GM19438 (cell line): ENCODE measurements around the gene PTDSS2.
A peak's percentile ranks its signal among the peaks of the same experiment; 100 is the strongest.

Experiments
- ATAC-seq: cut with Tn5 transposase; IDR thresholded peaks from one replicate; pipeline ENCODE4 v1.9.1; 2021; ENCODE audit warnings: low read depth; ENCODE audit not compliant: unreplicated experiment

Gene PTDSS2

GRCh38 chr11:521177-521688 lies 71.2 kb downstream of the PTDSS2 start:
- no peak for ATAC-seq

- no peak for ATAC-seq
These were observed 76.1 kb downstream of the PTDSS2 start for GRCh38 chr11:526192-526591.

DNA sequence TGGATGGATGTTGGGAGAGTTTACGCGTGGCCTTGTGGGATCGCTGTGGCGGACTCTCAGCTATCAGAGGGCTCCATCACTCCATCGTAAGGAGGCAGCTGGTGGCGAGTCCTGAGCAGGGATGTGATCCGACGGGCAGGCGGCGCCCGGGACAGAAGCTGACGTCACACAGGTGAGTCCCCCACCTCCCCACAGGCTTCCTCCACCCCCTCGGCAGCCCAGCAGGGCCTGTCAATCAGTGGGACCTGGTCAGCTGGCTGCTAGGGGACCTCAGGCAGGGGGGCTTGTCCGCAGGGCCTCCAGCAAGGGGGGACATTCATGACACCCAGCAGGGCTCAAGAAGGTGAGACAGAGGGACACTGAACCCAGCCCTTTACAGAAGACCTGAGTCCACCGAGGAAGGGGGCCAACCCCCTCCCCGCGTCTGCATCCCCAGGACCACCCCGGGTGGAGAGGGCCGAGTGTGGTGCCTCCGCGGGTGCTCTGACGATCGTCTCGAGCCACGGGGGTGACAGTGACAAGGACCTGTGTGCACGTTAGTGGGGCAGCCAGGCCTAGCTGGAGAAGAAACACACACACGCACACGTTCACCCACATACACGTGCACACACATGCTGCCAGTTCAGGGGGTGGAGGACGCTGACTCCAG lies 78.2 kb downstream of the PTDSS2 start:
- no peak for ATAC-seq

GRCh38 chr11:528815-529727 lies 79.0 kb downstream of the PTDSS2 start:
- no peak for ATAC-seq

DNA sequence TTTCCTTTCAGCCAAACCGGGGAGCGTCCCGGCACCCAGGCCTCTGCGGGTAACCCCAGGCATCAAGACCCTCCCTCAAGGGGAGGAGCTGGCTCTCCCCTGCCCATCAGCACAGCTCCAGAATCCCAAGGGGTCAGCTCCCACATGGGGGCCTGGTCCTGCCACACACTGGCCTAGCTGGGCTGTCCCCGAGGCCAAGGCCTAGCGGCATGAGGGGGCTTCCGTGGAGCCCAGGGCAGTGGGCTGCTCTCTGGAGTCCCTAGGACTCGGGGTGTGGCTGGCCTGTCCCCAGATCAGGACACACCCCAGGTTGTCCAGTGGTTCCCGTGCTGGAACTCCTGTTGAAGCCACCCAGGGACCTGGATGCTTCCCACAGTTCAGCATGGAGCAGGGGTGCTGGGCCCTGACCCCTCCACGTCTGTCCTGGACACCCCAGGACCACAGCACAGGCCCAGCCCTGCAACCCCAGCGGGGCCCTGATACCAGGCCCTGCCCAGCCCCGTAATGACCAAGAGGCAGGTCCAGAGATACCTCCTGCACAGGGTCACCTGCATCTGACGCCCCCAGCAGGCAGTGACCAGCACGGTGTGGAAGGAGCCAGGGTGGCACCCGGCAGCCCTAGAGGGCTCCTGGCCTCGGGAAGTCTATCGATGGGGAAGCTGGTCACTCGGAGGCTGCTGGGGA lies 79.8 kb downstream of the PTDSS2 start:
- ATAC-seq = no peak

- ATAC-seq = no peak
These were observed 81.1 kb downstream of the PTDSS2 start for GRCh38 chr11:530960-531831.

DNA sequence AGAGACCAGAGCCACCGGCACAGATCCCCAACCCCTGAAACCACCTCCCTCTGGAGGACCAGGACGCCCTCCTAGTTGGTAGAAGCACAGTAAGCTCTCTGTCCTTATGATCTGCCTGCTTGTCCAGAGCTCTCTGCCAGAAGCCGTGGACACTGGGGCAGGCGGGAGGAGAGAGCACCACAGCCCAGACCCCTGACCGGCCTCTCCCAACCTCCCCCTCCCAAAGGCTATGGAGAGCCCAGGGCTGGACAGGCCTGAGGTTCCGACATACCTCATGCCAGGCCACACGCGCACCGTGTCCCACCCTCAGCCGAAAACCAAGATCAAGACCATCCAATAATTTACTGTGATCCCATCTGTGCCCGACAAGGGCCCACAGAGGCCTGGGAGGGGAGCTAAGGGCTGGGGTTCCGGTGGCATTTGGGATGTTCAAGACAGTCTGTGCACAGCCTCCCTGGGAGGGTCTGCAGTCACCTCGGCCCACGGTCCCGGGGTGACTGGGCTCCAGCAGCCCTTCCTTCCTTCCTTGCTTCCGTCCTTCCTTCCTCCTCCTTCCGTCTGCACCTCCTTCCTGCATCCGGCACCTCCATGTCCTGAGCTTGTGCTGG lies 81.9 kb downstream of the PTDSS2 start:
- no peak for ATAC-seq

- no peak for ATAC-seq
These were observed 82.5 kb downstream of the PTDSS2 start for GRCh38 chr11:532527-532985.

DNA sequence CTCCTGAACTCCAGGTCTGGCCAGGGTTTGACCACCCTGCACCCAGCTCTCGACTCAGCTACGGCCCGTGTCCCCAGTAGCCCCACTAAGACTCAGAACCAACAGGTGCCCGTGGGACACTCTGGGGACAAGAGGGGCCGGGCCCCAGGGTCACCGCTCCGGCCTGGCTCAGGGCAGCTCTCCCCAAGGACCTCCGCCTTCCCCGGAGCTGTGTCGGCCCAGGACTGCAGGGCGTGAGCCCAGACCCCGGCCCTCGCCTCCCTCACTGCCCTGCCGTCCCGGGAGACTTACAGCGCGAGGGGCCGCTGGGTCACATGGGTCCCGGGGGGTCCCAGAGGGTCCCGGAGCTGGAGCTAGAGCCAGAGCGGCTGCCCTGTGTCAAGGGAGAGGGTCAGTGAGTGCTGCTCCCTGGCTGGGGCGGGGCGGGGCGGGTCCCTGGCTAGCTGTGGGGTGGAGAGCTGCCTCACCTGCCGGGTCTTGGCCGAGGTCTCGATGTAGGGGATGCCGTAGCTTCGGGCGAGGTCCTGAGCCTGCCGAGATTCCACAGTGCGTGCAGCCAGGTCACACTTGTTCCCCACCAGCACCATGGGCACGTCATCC lies 83.0 kb downstream of the PTDSS2 start:
- no peak for ATAC-seq

DNA sequence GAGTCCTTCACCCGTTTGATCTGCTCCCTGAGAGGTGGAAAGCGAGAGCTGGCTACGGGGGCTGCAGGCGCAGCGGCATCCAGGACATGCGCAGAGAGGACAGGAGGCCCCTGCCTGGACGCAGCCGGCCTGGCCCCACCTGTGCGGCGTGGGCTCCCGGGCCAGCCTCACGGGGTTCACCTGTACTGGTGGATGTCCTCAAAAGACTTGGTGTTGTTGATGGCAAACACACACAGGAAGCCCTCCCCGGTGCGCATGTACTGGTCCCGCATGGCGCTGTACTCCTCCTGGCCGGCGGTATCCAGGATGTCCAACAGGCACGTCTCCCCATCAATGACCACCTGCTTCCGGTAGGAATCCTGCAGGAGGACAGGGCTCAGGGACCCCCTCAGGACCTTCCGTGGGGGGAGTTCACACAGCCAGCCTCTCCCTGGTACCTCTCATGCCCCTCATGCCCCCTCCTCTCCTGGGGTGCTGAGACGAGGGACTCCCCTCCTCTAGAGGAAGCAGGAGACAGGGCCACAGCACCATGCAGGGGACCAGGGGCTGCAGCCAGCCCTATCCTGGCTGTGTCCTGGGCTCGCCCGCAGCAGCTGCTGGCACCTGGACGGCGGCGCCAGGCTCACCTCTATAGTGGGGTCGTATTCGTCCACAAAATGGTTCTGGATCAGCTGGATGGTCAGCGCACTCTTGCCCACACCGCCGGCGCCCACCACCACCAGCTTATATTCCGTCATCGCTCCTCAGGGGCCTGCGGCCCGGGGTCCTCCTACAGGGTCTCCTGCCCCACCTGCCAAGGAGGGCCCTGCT lies 83.7 kb downstream of the PTDSS2 start:
- ATAC-seq = no peak

- peak; percentile 2 for ATAC-seq
These were observed 84.5 kb downstream of the PTDSS2 start for GRCh38 chr11:534396-535209.

DNA sequence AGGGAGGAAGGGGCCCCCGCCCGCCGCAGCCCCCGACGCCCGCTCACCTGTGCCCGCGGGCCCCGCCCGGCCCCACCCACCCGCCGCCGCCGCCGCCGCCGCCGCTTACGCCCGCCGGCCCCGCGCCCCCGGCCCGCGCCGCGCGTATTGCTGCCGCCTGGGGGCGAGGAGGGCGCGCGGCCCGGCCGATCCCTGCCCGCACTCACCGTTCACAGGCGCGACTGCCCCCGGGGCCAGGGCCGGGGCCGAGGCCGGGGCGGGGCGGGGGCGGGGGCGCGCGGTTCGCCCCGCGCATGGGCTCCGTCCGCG lies 85.1 kb downstream of the PTDSS2 start:
- peak; percentile 7 for ATAC-seq

DNA sequence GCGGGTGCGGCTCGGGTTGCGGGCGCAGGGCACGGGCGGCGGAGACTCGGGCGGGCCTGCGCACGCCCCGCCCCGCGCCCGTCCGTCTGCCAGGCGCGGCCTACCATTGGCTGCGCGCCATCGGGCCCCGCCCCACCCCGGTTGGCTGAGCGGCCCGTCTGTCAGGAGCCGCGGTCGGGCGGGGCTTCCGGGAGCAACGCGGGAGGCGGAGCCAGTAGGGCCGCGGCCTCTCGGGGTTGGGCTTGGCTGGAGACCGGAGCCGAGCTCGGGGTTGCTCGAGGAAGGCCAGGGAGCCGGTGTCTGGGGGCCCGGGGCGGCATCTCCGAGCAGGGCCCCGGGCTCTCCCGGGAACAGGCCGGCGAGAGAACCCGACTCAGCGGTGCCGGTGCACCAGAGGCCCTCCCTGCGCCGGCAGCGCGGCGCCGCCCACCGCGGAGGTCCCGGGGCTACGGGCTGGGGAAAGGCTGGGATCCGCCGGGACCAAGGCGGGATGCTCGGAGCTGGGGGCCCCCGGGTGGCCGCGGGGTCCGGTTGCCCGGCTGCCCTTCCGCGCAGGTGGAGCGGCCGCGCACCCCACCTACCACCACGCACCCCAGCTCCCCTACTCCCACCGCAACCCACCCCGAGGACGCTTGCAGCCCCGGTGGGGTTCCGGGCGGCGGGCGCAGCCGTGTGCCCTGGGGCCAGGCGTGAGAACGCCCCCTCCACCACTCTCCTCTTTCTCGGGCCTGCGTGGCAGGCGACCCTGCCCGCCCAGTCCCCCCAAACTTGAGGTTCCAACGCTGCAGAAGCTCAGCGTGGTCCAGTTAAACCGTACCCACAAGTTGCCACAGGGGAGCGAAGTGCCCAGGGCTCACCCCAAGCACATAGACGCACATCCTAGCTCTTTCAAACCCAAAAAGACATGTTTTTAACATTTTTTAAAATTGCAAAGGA lies 85.7 kb downstream of the PTDSS2 start, which contains the start of gene HRAS:
TSS of gene HRAS (minus strand) at position 58 of the 936 bp plus-strand sequence.
- peak; percentile 63 for ATAC-seq

- ATAC-seq = peak; percentile 57
These were observed 87.0 kb downstream of the PTDSS2 start, which contains the start of gene LRRC56 for GRCh38 chr11:536841-537621. TSS of gene LRRC56 (plus strand) at chr11:537527. CDS start at chr11:540685, 3,158 bp downstream.

DNA sequence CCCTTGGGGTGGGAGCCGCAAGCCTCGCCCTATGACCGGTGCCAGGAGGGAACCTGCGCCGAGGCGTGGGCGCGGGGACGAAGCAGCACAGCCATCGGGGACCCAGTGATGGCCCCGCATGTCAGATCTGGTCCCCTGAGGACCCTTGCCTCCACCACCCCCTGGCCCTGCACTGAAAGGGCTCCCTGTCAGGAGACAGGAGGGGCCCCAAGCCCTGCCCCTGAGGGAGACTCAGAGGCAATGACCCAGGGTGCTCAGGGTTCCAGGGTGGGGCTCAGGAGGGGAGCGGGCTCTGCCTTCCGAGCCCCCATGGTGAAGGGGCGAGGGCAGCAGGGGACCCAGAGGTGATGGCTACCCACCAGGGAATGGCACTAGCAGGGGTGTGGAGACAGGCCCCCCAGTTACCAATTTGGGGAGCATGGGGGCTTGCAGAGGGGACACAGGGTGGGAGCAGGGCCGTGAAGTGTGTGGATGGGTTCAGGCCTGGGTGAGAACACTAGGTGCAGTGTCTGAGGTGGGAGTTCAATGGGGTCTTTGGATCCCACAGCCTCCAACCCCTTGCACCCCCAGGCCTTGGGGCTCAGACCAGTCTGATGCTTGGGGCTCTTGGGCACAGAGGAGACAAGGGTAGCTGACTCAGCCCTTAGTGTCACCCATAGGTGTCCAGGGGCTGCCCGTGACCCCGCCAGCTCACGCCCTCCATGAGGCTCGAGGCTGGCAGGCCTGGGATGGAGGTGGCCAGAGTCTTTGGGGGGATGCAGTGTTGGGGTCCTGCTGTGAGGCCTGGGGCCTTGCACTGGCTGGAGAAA lies 87.7 kb downstream of the PTDSS2 start:
- no peak for ATAC-seq
